Kidney (tissue), 14 donors: Measurements from ENCODE around the gene TMEM108. TPM values are rescaled to one million over a fixed set of nuclear protein-coding genes. Genes with fewer than 3 reads are reported as not detected.

Experiments used
- DNase-seq, 5 donors: peaks; one replicate each; pipeline ENCODE4 v3.0.0-alpha.2; 2013 to 2020
- FAIRE-seq: peaks from 2 replicates; lab custom pipeline; 2012; peaks lifted over from hg19 to GRCh38; lab: Jason Lieb, UNC
- H3K27ac ChIP-seq, 2 donors: one replicate each; pipeline ENCODE4 v1.7.0; 2013; ENCODE audit warnings: low read depth in 2 of 2, low read length in 2 of 2, inconsistent platforms in 1 of 2
- H3K27me3 ChIP-seq: one replicate; pipeline ENCODE4 v1.7.1; 2013; ENCODE audit warnings: low read length, inconsistent platforms; ENCODE audit not compliant: control insufficient read depth, insufficient read depth
- H3K36me3 ChIP-seq, 3 donors: one replicate each; pipeline versions ENCODE4 v1.7.0 to v1.7.1; 2013; ENCODE audit warnings: low read length in 3 of 3, control low read depth in 1 of 3, inconsistent platforms in 1 of 3; ENCODE audit not compliant: insufficient read depth in 3 of 3, control insufficient read depth in 2 of 3
- H3K4me1 ChIP-seq, 3 donors: one replicate each; pipeline versions ENCODE4 v1.7.0 to v1.7.1; 2013; ENCODE audit warnings: low read length in 3 of 3, inconsistent platforms in 1 of 3, low read depth in 1 of 3; ENCODE audit not compliant: control insufficient read depth in 2 of 3, insufficient read depth in 2 of 3
- H3K4me3 ChIP-seq, 3 donors: one replicate each; pipeline versions ENCODE4 v1.7.0 to v1.8.1; 2013; ENCODE audit warnings: low read length in 3 of 3, control low read depth in 1 of 3, inconsistent platforms in 1 of 3
- H3K9ac ChIP-seq, 3 donors: one replicate each; pipeline versions ENCODE4 v1.7.0 to v1.7.1; 2013; ENCODE audit warnings: low read length in 3 of 3, control low read depth in 1 of 3, inconsistent platforms in 1 of 3
- H3K9me3 ChIP-seq, 3 donors: one replicate each; pipeline versions ENCODE4 v1.7.0 to v1.7.1; 2013; ENCODE audit warnings: low read length in 3 of 3, control low read depth in 1 of 3, inconsistent platforms in 1 of 3; ENCODE audit not compliant: control insufficient read depth in 2 of 3, insufficient read depth in 1 of 3
- CTCF ChIP-seq: IDR thresholded peaks from 3 replicates; pipeline ENCODE4 v1.5.1; 2012; ENCODE audit warnings: mild to moderate bottlenecking, moderate library complexity, borderline replicate concordance; ENCODE audit not compliant: insufficient read depth; ENCODE audit errors: extremely low read depth
- intact Hi-C: fragments of 100-400 bp; cut with DNase I; formaldehyde crosslinking; loops from one replicate; pipeline ENCODE4 v1.11.1; 2022
- polyA plus RNA-seq: library from polyadenylated mRNA; stranded (reverse); fragments of 350-450 nt; fragmentation: Illumina TruSeq; extraction: RNeasy Lipid Tissue Mini Kit (QIAGEN cat#74804); gene quantifications from one replicate; pipeline ENCODE4 v1.2.3, GENCODE V29; 2014; ENCODE audit warnings: low read depth, low replicate concordance; ENCODE audit not compliant: insufficient read depth
- total RNA-seq: library from RNA; stranded (reverse); fragmentation: NEBNext Ultra II Directional; extraction: Animal tissue kit (Norgen Biotek cat#: 25700); gene quantifications from one replicate; pipeline ENCODE4 v1.2.1, GENCODE V29; 2021
- donor health status: control.
- donor health status: control.
- donor health status: control.
- donor health status: control.
- donor health status: control.
- donor health status: DM: yes; HTN: yes; CAD: no.
- donor health status: Normal renal cell carcinoma (clear cell type).

The TMEM108 gene
- total and polyA plus RNA-seq, 2 donors from 2014 or later = 0.91 to 1.5 TPM

- Histone ChIP-seq H3K4me3 (no peak overlapping the region), H3K9ac (no peak overlapping the region), H3K4me1 (no peaks in the 10 kb centered on the region), H3K36me3 (no peaks in the 10 kb centered on the region), H3K27me3 (no peaks in the 10 kb centered on the region), H3K27ac (no peak overlapping the region), H3K9me3 (no peaks in the 10 kb centered on the region)
- no peak for TF ChIP-seq CTCF
- no peak for FAIRE-seq
- intact Hi-C loops = no loop called here
- no peak for DNase-seq
Measured at GRCh38 chr3:133049491-133049890, 11.3 kb downstream of the TMEM108 start.

GRCh38 chr3:133050891-133051290 is 12.7 kb downstream of the TMEM108 start:
- Histone ChIP-seq H3K4me3 (no peak overlapping the region), H3K9me3 (no peaks in the 10 kb centered on the region), H3K36me3 (no peaks in the 10 kb centered on the region), H3K9ac (no peak overlapping the region), H3K27me3 (no peaks in the 10 kb centered on the region), H3K27ac (no peak overlapping the region), H3K4me1 (no peaks in the 10 kb centered on the region)
- intact Hi-C loops = no loop called here
- DNase-seq (no peak), FAIRE-seq (no peak)
- no peak for TF ChIP-seq CTCF

GRCh38 chr3:133053532-133053931 is 15.3 kb downstream of the TMEM108 start:
- Histone ChIP-seq H3K36me3 (no peaks in the 10 kb centered on the region), H3K27ac (no peak overlapping the region), H3K4me3 (no peak overlapping the region), H3K9ac (no peak overlapping the region), H3K9me3 (no peaks in the 10 kb centered on the region), H3K27me3 (no peaks in the 10 kb centered on the region), H3K4me1 (no peaks in the 10 kb centered on the region)
- no peak for FAIRE-seq
- intact Hi-C loops = no loop called here
- TF ChIP-seq CTCF = no peak
- DNase-seq = no peak

GRCh38 chr3:133054586-133054985 is 16.4 kb downstream of the TMEM108 start:
- Histone ChIP-seq H3K27me3 (no peaks in the 10 kb centered on the region), H3K9me3 (no peaks in the 10 kb centered on the region), H3K4me3 (no peak overlapping the region), H3K9ac (no peak overlapping the region), H3K36me3 (no peaks in the 10 kb centered on the region), H3K4me1 (no peaks in the 10 kb centered on the region), H3K27ac (no peak overlapping the region)
- FAIRE-seq (no peak), DNase-seq (peak in 3 of 5 donors; percentile 55 to 83 (median 82))
- TF ChIP-seq CTCF = no peak
- intact Hi-C loops = no loop called here
